GM18507 (cell line): ENCODE results near the gene MGAT4A.

ENCODE experiments used
- DNase-seq: peaks from one replicate; pipeline ENCODE4 v3.0.0; 2011; ENCODE audit warnings: low read depth; ENCODE audit not compliant: insufficient read length; ENCODE audit errors: extremely low spot score
- FAIRE-seq: peaks from 2 replicates; lab custom pipeline; 2011; peaks lifted over from hg19 to GRCh38; lab: Jason Lieb, UNC

Gene MGAT4A

GRCh38 chr2:98708396-98709186, 22.3 kb downstream of the MGAT4A start:
- DNase-seq = no peak
- no peak for FAIRE-seq

- FAIRE-seq = no peak
Observed at GRCh38 chr2:98706591-98706990, 24.3 kb downstream of the MGAT4A start.

GRCh38 chr2:98705333-98705617, 25.7 kb downstream of the MGAT4A start:
- FAIRE-seq (no peak), DNase-seq (no peak)

More at GRCh38 chr2:98706591-98706990, 24.3 kb downstream of the MGAT4A start:
- no peak for DNase-seq

- DNase-seq = no peak
- no peak for FAIRE-seq
Observed at GRCh38 chr2:98704499-98705332, 26.2 kb downstream of the MGAT4A start.

GRCh38 chr2:98703738-98704137, 27.2 kb downstream of the MGAT4A start:
- no peak for DNase-seq
- FAIRE-seq = no peak

- no peak for FAIRE-seq
- DNase-seq = no peak
Observed at GRCh38 chr2:98702858-98703620, 27.9 kb downstream of the MGAT4A start.

GRCh38 chr2:98702127-98702802, 28.7 kb downstream of the MGAT4A start:
- DNase-seq = no peak
- no peak for FAIRE-seq

GRCh38 chr2:98701230-98701629, 29.7 kb downstream of the MGAT4A start:
- FAIRE-seq = no peak
- no peak for DNase-seq

GRCh38 chr2:98698896-98699295, 32.0 kb downstream of the MGAT4A start:
- DNase-seq = no peak
- FAIRE-seq = no peak

- FAIRE-seq (no peak), DNase-seq (no peak)
Observed at GRCh38 chr2:98697651-98698337, 33.1 kb downstream of the MGAT4A start.

- FAIRE-seq (no peak), DNase-seq (no peak)
Observed at GRCh38 chr2:98696200-98696599, 34.7 kb downstream of the MGAT4A start.

GRCh38 chr2:98695255-98695654, 35.7 kb downstream of the MGAT4A start:
- DNase-seq (no peak), FAIRE-seq (no peak)

- DNase-seq (no peak), FAIRE-seq (no peak)
Observed at GRCh38 chr2:98693477-98693876, 37.5 kb downstream of the MGAT4A start.

GRCh38 chr2:98692090-98693054, 38.6 kb downstream of the MGAT4A start:
- no peak for DNase-seq
- no peak for FAIRE-seq

GRCh38 chr2:98691303-98691702, 39.6 kb downstream of the MGAT4A start:
- DNase-seq (no peak), FAIRE-seq (no peak)

GRCh38 chr2:98685930-98686887, 44.7 kb downstream of the MGAT4A start:
- FAIRE-seq (no peak), DNase-seq (no peak)

GRCh38 chr2:98683728-98684127, 47.2 kb downstream of the MGAT4A start:
- DNase-seq (no peak), FAIRE-seq (no peak)
